Measurements from ENCODE around the gene SCARF2.

Gene SCARF2

GRCh38 chr22:20428496-20429253, 8.9 kb downstream of the SCARF2 start:
- Histone ChIP-seq H3K27ac (peak overlapping the region; percentile 31), H3K4me3 (ENCODE audit: low read depth in 1 of 2, low read length in 1 of 2) (peak overlapping the region; percentile 62 to 82), H3K9me3 (no peaks in the 10 kb centered on the region), H3K36me3 (no peaks in the 10 kb centered on the region), H3K4me1 (ENCODE audit: control insufficient read depth in 1 of 2, insufficient read depth in 1 of 2, low read depth in 1 of 2, low read length in 1 of 2) (peaks cover 31 to 38% of the 10 kb centered on the region in 2 experiments), H3K27me3 (peaks cover 100% of the 10 kb centered on the region)
- no peak for TF ChIP-seq CTCF (IDR thresholded peaks at IDR 0.05)

- Histone ChIP-seq H3K4me1 (ENCODE audit: control insufficient read depth in 1 of 2, insufficient read depth in 1 of 2, low read depth in 1 of 2, low read length in 1 of 2) (peaks cover 31 to 38% of the 10 kb centered on the region in 2 experiments), H3K27ac (no peak overlapping the region), H3K36me3 (no peaks in the 10 kb centered on the region), H3K4me3 (ENCODE audit: low read depth in 1 of 2, low read length in 1 of 2) (no peak overlapping the region), H3K9me3 (no peaks in the 10 kb centered on the region), H3K27me3 (peaks cover 100% of the 10 kb centered on the region)
- no peak for TF ChIP-seq CTCF (IDR thresholded peaks at IDR 0.05)
Observed at GRCh38 chr22:20427945-20428417, 9.6 kb downstream of the SCARF2 start.

- no peaks in the 10 kb centered on the region for H3K36me3 ChIP-seq
- H3K4me1 ChIP-seq (ENCODE audit: control insufficient read depth in 1 of 2, insufficient read depth in 1 of 2, low read depth in 1 of 2, low read length in 1 of 2) = peaks cover 31 to 38% of the 10 kb centered on the region in 2 experiments
- H3K4me3 ChIP-seq (ENCODE audit: low read depth in 1 of 2, low read length in 1 of 2) = no peak overlapping the region
- peaks cover 100% of the 10 kb centered on the region for H3K27me3 ChIP-seq
- no peak for TF ChIP-seq CTCF (IDR thresholded peaks at IDR 0.05)
- no peak overlapping the region for H3K27ac ChIP-seq
- H3K9me3 ChIP-seq = no peaks in the 10 kb centered on the region
Observed at GRCh38 chr22:20427104-20427944, 10.3 kb downstream of the SCARF2 start.

GRCh38 chr22:20426259-20426615, 11.4 kb downstream of the SCARF2 start:
- H3K9me3 ChIP-seq = no peaks in the 10 kb centered on the region
- no peaks in the 10 kb centered on the region for H3K36me3 ChIP-seq
- H3K27ac ChIP-seq = no peak overlapping the region
- TF ChIP-seq CTCF (IDR thresholded peaks at IDR 0.05) = no peak
- H3K4me3 ChIP-seq (ENCODE audit: low read depth in 1 of 2, low read length in 1 of 2) = no peak overlapping the region
- peaks cover 99% of the 10 kb centered on the region for H3K27me3 ChIP-seq
- peaks cover 29 to 32% of the 10 kb centered on the region in 2 experiments for H3K4me1 ChIP-seq (ENCODE audit: control insufficient read depth in 1 of 2, insufficient read depth in 1 of 2, low read depth in 1 of 2, low read length in 1 of 2)

- peaks cover 23 to 27% of the 10 kb centered on the region in 2 experiments for H3K4me1 ChIP-seq (ENCODE audit: control insufficient read depth in 1 of 2, insufficient read depth in 1 of 2, low read depth in 1 of 2, low read length in 1 of 2)
- no peak overlapping the region for H3K4me3 ChIP-seq (ENCODE audit: low read depth in 1 of 2, low read length in 1 of 2)
- H3K36me3 ChIP-seq = no peaks in the 10 kb centered on the region
- no peak overlapping the region for H3K27ac ChIP-seq
- no peak for TF ChIP-seq CTCF (IDR thresholded peaks at IDR 0.05)
- H3K9me3 ChIP-seq = no peaks in the 10 kb centered on the region
- peaks cover 97% of the 10 kb centered on the region for H3K27me3 ChIP-seq
Observed at GRCh38 chr22:20425566-20426258, 11.9 kb downstream of the SCARF2 start.

All from neutrophil (primary cell).